Endothelial cell of umbilical vein (primary cell): ENCODE data around the gene PDE8B. TPM values are rescaled to one million over a fixed set of nuclear protein-coding genes. Genes with fewer than 3 reads are reported as not detected.

Experiments
- BruUV-seq: library from RNA; stranded (reverse); fragments of 400-500 nt; replicated peaks from 2 replicates; lab custom pipeline; 2021; lab: Mats Ljungman, UMichigan
- CTCF ChIA-PET: fragments of 300-600, 350-600 bp; sonication (Branson Sonifier 250); formaldehyde crosslinking; loops from one replicate; lab custom pipeline; 2021; ENCODE audit warnings: antibody characterized with exemption, inconsistent platforms; lab: Charles Lee
- POLR2A ChIA-PET: fragments of 300-600, 350-600 bp; sonication (Branson Sonifier 250); formaldehyde crosslinking; loops from one replicate; lab custom pipeline; 2021; ENCODE audit warnings: antibody characterized with exemption, inconsistent platforms; lab: Charles Lee
- DNase-seq: peaks from one replicate; pipeline ENCODE4 v3.0.0-alpha.2; 2011; ENCODE audit warnings: low read depth, low spot score
- FAIRE-seq: peaks from 2 replicates; lab custom pipeline; 2011; peaks lifted over from hg19 to GRCh38; lab: Jason Lieb, UNC
- H2AFZ ChIP-seq: 2 replicates; pipeline ENCODE4 v1.6.0; 2012; ENCODE audit warnings: low read depth, low read length, control low read depth, inconsistent platforms
- H3K27ac ChIP-seq: 2 replicates; pipeline ENCODE4 v1.5.1; 2011; ENCODE audit warnings: low read depth, mild to moderate bottlenecking, control low read depth, low read length, moderate library complexity; ENCODE audit not compliant: insufficient read depth
- H3K27me3 ChIP-seq, 2 experiments: 2 replicates each; pipeline versions ENCODE4 v1.6.0 to v1.6.1; 2011; ENCODE audit warnings: low read length in 2 of 2, mixed read lengths in 1 of 2; ENCODE audit not compliant: control insufficient read depth in 2 of 2, insufficient read depth in 2 of 2
- H3K36me3 ChIP-seq, 2 experiments: 2 replicates in 1 of 2; 3 replicates in 1 of 2; pipeline ENCODE4 v1.5.1; 2011; ENCODE audit warnings: low read length in 2 of 2, mild to moderate bottlenecking in 1 of 2, moderate library complexity in 1 of 2; ENCODE audit not compliant: control insufficient read depth in 2 of 2, insufficient read depth in 2 of 2; ENCODE audit errors: extremely low read depth in 1 of 2
- H3K4me1 ChIP-seq: 3 replicates; pipeline ENCODE4 v1.5.1; 2011; ENCODE audit warnings: mild to moderate bottlenecking, low read length; ENCODE audit not compliant: control insufficient read depth, insufficient read depth; ENCODE audit errors: extremely low read depth
- H3K4me2 ChIP-seq: 2 replicates; pipeline ENCODE4 v1.6.1; 2011; ENCODE audit warnings: low read length, control low read depth, mixed read lengths; ENCODE audit not compliant: insufficient read depth
- H3K4me3 ChIP-seq, 3 experiments: fragments of 200-600 bp in 1 of 3; sonication (generic), shearing (Covaris generic) in 1 of 3; replicated peaks in 1 of 3; 2 replicates each; pipeline ENCODE4 v1.5.1; 2011 to 2016; ENCODE audit warnings: control low read depth in 3 of 3, low read length in 3 of 3, mild to moderate bottlenecking in 2 of 3, inconsistent platforms in 1 of 3, low read depth in 1 of 3, moderate library complexity in 1 of 3; ENCODE audit not compliant: insufficient read depth in 1 of 3
- H3K79me2 ChIP-seq: 2 replicates; pipeline ENCODE4 v1.6.0; 2012; ENCODE audit warnings: low read length, inconsistent platforms; ENCODE audit not compliant: control insufficient read depth, insufficient read depth
- H3K9ac ChIP-seq: replicated peaks from 2 replicates; pipeline ENCODE3; 2011; ENCODE audit warnings: low read length, control low read depth; ENCODE audit not compliant: insufficient read depth; ENCODE audit errors: extremely low read depth
- H3K9me1 ChIP-seq: replicated peaks from 3 replicates; pipeline ENCODE4 v1.6.0; 2011; ENCODE audit warnings: mild to moderate bottlenecking, low read length; ENCODE audit not compliant: control insufficient read depth, insufficient read depth; ENCODE audit errors: extremely low read depth
- H3K9me3 ChIP-seq: replicated peaks from 2 replicates; pipeline ENCODE4 v1.5.1; 2012; ENCODE audit warnings: low read length, inconsistent platforms; ENCODE audit not compliant: control insufficient read depth, insufficient read depth
- H4K20me1 ChIP-seq: replicated peaks from 2 replicates; pipeline ENCODE3; 2011; ENCODE audit warnings: mild to moderate bottlenecking, low read length; ENCODE audit not compliant: control insufficient read depth, insufficient read depth; ENCODE audit errors: extremely low read depth
- EZH2 ChIP-seq: IDR thresholded peaks from 2 replicates; pipeline ENCODE4 v1.6.1; 2012; ENCODE audit warnings: borderline replicate concordance, low read depth, mild to moderate bottlenecking, moderate library complexity, low read length, inconsistent platforms; ENCODE audit not compliant: severe bottlenecking
- FOS ChIP-seq: IDR thresholded peaks from 2 replicates; pipeline ENCODE4 v1.6.1; 2011; ENCODE audit warnings: mild to moderate bottlenecking, low read length, moderate library complexity, borderline replicate concordance; ENCODE audit not compliant: insufficient read depth
- GATA2 ChIP-seq: IDR thresholded peaks from 2 replicates; pipeline ENCODE4 v1.7.0; 2011; ENCODE audit warnings: low read depth, mild to moderate bottlenecking, moderate library complexity, mixed read lengths, low read length; ENCODE audit not compliant: insufficient read length, insufficient read depth
- JUN ChIP-seq: IDR thresholded peaks from 2 replicates; pipeline ENCODE4 v1.6.1; 2011; ENCODE audit warnings: borderline replicate concordance, low read depth; ENCODE audit not compliant: insufficient read length, insufficient read depth
- MYC ChIP-seq: IDR thresholded peaks from one replicate; pipeline ENCODE4 v1.6.1; 2011; ENCODE audit warnings: mild to moderate bottlenecking, low read depth, low read length
- POLR2A ChIP-seq: IDR thresholded peaks from 2 replicates; pipeline ENCODE4 v1.6.1; 2012; ENCODE audit warnings: low read depth, mild to moderate bottlenecking, control low read depth, low read length
- POLR2AphosphoS5 ChIP-seq: IDR thresholded peaks from 2 replicates; pipeline ENCODE4 v1.6.1; 2012; ENCODE audit warnings: low read depth, mild to moderate bottlenecking, control low read depth, low read length, moderate library complexity; ENCODE audit not compliant: insufficient read depth
- dilution Hi-C: fragments of 300-500 bp; cut with MboI; formaldehyde crosslinking; loops from one replicate; pipeline ENCODE4 v1.15.0; 2019; ENCODE audit warnings: low sequenced_read_pairs; ENCODE audit not compliant: extremely low pct_ligation_motif_present
- intact Hi-C: fragments of 100-400 bp; cut with micrococcal nuclease; formaldehyde crosslinking; loops from one replicate; pipeline ENCODE4 v1.10.0; 2022
- polyA plus RNA-seq, 4 experiments: library from polyadenylated mRNA; depleted of rRNA in 3 of 4; stranded (reverse) in 3 of 4; unstranded in 1 of 4; fragments of >200 nt; gene quantifications; 2 replicates each; pipeline versions ENCODE4 v1.2.1 to v1.2.3, GENCODE V29; 2011 to 2012; ENCODE audit warnings: missing spikeins in 1 of 4
- total RNA-seq: library from RNA; stranded (reverse); gene quantifications from 2 replicates; pipeline ENCODE4 v1.2.3, GENCODE V29; 2021
- TF ChIP-seq, protein P1 (sequence below), 2 donors: IDR thresholded peaks; 1 replicate in 1 of 2; 2 replicates in 1 of 2; pipeline ENCODE4 v1.5.1; 2011; ENCODE audit warnings: low read length in 2 of 2, mild to moderate bottlenecking in 2 of 2, moderate library complexity in 2 of 2, control low read depth in 1 of 2, inconsistent platforms in 1 of 2, low read depth in 1 of 2; ENCODE audit not compliant: insufficient read depth in 1 of 2; ENCODE audit errors: extremely low read depth in 1 of 2
- TF ChIP-seq, protein P2 (sequence below): IDR thresholded peaks from 2 replicates; pipeline ENCODE4 v1.6.1; 2011; ENCODE audit not compliant: insufficient read depth, insufficient read length

PDE8B gene
- total and polyA plus RNA-seq, 2 donors (not counting 3 experiments of a cell fraction or from before 2014, with no cell fraction given) = not detected

DNA sequence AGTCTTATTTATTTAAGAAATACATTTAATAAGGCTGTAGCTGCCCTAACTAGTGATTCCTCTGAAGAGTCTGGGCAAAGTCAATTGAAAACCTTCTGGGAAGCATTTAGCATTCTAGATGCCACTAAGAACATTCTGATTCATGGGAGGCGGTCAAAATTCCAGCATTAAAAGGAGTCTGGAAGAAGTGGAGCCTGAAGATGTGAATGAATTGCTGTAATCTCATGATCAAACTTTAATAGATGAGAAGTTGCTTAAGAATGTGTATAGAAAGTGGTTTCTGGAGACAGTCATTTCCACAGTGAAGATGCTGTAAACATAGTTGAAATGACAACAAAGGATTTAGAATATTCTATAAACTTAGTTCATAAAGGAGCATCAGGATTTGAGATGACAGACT is 220.2 kb downstream of the PDE8B start:
- no peaks in the 10 kb centered on the region for H3K36me3 ChIP-seq
- CTCF ChIA-PET = no interaction called here
- no peaks in the 10 kb centered on the region for H3K9me1 ChIP-seq
- no peaks in the 10 kb centered on the region for H3K9me3 ChIP-seq
- H3K9ac ChIP-seq = no peak overlapping the region
- BruUV-seq = no TSS peak
- H3K4me2 ChIP-seq = no peak overlapping the region
- intact Hi-C loops (no loop called here), dilution Hi-C loops (no loop called here)
- POLR2A ChIA-PET = no interaction called here
- no peak overlapping the region for H3K27ac ChIP-seq
- no peaks in the 10 kb centered on the region for H4K20me1 ChIP-seq
- DNase-seq (no peak), FAIRE-seq (no peak)
- H3K79me2 ChIP-seq = no peaks in the 10 kb centered on the region
- H3K4me3 ChIP-seq = no peak overlapping the region
- TF ChIP-seq GATA2 = no peak
- TF ChIP-seq POLR2A = no peak
- TF ChIP-seq, protein P1, sequence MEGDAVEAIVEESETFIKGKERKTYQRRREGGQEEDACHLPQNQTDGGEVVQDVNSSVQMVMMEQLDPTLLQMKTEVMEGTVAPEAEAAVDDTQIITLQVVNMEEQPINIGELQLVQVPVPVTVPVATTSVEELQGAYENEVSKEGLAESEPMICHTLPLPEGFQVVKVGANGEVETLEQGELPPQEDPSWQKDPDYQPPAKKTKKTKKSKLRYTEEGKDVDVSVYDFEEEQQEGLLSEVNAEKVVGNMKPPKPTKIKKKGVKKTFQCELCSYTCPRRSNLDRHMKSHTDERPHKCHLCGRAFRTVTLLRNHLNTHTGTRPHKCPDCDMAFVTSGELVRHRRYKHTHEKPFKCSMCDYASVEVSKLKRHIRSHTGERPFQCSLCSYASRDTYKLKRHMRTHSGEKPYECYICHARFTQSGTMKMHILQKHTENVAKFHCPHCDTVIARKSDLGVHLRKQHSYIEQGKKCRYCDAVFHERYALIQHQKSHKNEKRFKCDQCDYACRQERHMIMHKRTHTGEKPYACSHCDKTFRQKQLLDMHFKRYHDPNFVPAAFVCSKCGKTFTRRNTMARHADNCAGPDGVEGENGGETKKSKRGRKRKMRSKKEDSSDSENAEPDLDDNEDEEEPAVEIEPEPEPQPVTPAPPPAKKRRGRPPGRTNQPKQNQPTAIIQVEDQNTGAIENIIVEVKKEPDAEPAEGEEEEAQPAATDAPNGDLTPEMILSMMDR (IDR thresholded peaks at IDR 0.05; ENCODE audit: extremely low read depth in 1 of 2, insufficient read depth in 1 of 2, low read depth in 1 of 2, low read length in 2 of 2) = no peak
- TF ChIP-seq JUN = no peak
- TF ChIP-seq, protein P2, sequence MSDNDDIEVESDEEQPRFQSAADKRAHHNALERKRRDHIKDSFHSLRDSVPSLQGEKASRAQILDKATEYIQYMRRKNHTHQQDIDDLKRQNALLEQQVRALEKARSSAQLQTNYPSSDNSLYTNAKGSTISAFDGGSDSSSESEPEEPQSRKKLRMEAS = no peak
- TF ChIP-seq POLR2AphosphoS5 = no peak
- TF ChIP-seq EZH2 = no peak
- no peak for TF ChIP-seq MYC
- no peak for TF ChIP-seq FOS
- H3K27me3 ChIP-seq = no peaks in the 10 kb centered on the region
- H3K4me1 ChIP-seq = no peaks in the 10 kb centered on the region
- no peak overlapping the region for H2AFZ ChIP-seq
